Neural cell (in vitro differentiated cells): Measurements from ENCODE around the gene CCDC122. TPM values are rescaled to one million over a fixed set of nuclear protein-coding genes. Genes with fewer than 3 reads are reported as not detected.

Experiments
- H2AFZ ChIP-seq: fragments of 200-600, 300-800 bp; sonication (generic), shearing (Covaris generic); 2 replicates; pipeline ENCODE4 v1.6.0; 2014; ENCODE audit warnings: low read depth, mild to moderate bottlenecking, antibody characterized with exemption, low read length, moderate library complexity
- H3F3A ChIP-seq: fragments of 200-600 bp; shearing (Covaris generic); 2 replicates; pipeline ENCODE4 v1.6.1; 2016; ENCODE audit warnings: mild to moderate bottlenecking, moderate library complexity, mixed read lengths, antibody characterized with exemption, low read length; ENCODE audit not compliant: insufficient read depth, poor library complexity, severe bottlenecking
- H3K27ac ChIP-seq: fragments of 200-600, 300-800 bp; sonication (generic), shearing (Covaris generic); 2 replicates; pipeline ENCODE4 v1.5.1; 2014; ENCODE audit warnings: mild to moderate bottlenecking, low read length, moderate library complexity
- H3K27me3 ChIP-seq: fragments of 300-800, 200-600 bp; sonication (generic), shearing (Covaris generic); 2 replicates; pipeline ENCODE4 v1.6.0; 2014; ENCODE audit warnings: mild to moderate bottlenecking, low read depth, low read length, moderate library complexity; ENCODE audit not compliant: insufficient read depth
- H3K36me3 ChIP-seq: fragments of 300-800, 200-600 bp; sonication (generic), shearing (Covaris generic); 2 replicates; pipeline ENCODE4 v1.5.1; 2014; ENCODE audit warnings: mild to moderate bottlenecking, antibody characterized with exemption, low read length, moderate library complexity; ENCODE audit not compliant: insufficient read depth
- H3K4me2 ChIP-seq: fragments of 300-800, 200-600 bp; sonication (generic), shearing (Covaris generic); 2 replicates; pipeline ENCODE4 v1.6.0; 2014; ENCODE audit warnings: mild to moderate bottlenecking, low read length
- H3K4me3 ChIP-seq: fragments of 300-800, 200-600 bp; sonication (generic), shearing (Covaris generic); 2 replicates; pipeline ENCODE4 v1.5.1; 2014; ENCODE audit warnings: mild to moderate bottlenecking, low read length, moderate library complexity
- H3K79me2 ChIP-seq: fragments of 200-600 bp; shearing (Covaris generic); replicated peaks from 2 replicates; pipeline ENCODE4 v1.6.0; 2014; ENCODE audit warnings: mild to moderate bottlenecking, low read length, moderate library complexity; ENCODE audit not compliant: insufficient read depth
- H3K9ac ChIP-seq: fragments of 300-800, 200-600 bp; sonication (generic), shearing (Covaris generic); 2 replicates; pipeline ENCODE4 v1.6.1; 2016; ENCODE audit warnings: mild to moderate bottlenecking, low read length, mixed read lengths
- H3K9me2 ChIP-seq: fragments of 200-600 bp; shearing (Covaris generic); 2 replicates; pipeline ENCODE4 v1.6.1; 2016; ENCODE audit warnings: mild to moderate bottlenecking, low read length, mixed read lengths; ENCODE audit not compliant: insufficient read depth
- H3K9me3 ChIP-seq: fragments of 200-600, 300-800 bp; sonication (generic), shearing (Covaris generic); 2 replicates; pipeline ENCODE4 v1.6.1; 2016; ENCODE audit warnings: mild to moderate bottlenecking, mixed run types, low read length, moderate library complexity, mixed read lengths
- H4K20me1 ChIP-seq: fragments of 200-600 bp; shearing (Covaris generic); 2 replicates; pipeline ENCODE4 v1.6.1; 2016; ENCODE audit warnings: mild to moderate bottlenecking, mixed run types; ENCODE audit not compliant: insufficient read depth
- CTCF ChIP-seq: fragments of 450-650 bp; IDR thresholded peaks from 2 replicates; pipeline ENCODE4 v1.5.1; 2014; ENCODE audit warnings: antibody characterized with exemption, mild to moderate bottlenecking, moderate library complexity; ENCODE audit not compliant: poor library complexity, severe bottlenecking
- EP300 ChIP-seq: fragments of 450-650 bp; conservative IDR thresholded peaks from 2 replicates; pipeline ENCODE4 v1.6.1; 2014; ENCODE audit warnings: antibody characterized with exemption, mild to moderate bottlenecking, moderate library complexity; ENCODE audit not compliant: poor library complexity, severe bottlenecking
- EZH2 ChIP-seq: fragments of 200-600, 300-800 bp; shearing (Covaris generic), sonication (generic); IDR thresholded peaks from 2 replicates; pipeline ENCODE4 v1.6.1; 2014; ENCODE audit warnings: antibody characterized with exemption, low read length, borderline replicate concordance, mild to moderate bottlenecking; ENCODE audit not compliant: insufficient read depth, poor library complexity, severe bottlenecking
- MXI1 ChIP-seq: fragments of 450-650 bp; conservative IDR thresholded peaks from 2 replicates; pipeline ENCODE4 v1.6.1; 2014; ENCODE audit warnings: antibody characterized with exemption, mild to moderate bottlenecking; ENCODE audit not compliant: poor library complexity, severe bottlenecking
- POLR2AphosphoS5 ChIP-seq: IDR thresholded peaks from 2 replicates; pipeline ENCODE4 v1.6.1; 2012
- RAD21 ChIP-seq: fragments of 450-650 bp; conservative IDR thresholded peaks from 2 replicates; pipeline ENCODE4 v1.6.1; 2014; ENCODE audit warnings: antibody characterized with exemption, mild to moderate bottlenecking, moderate library complexity
- SMC3 ChIP-seq: fragments of 450-650 bp; conservative IDR thresholded peaks from 2 replicates; pipeline ENCODE4 v1.6.1; 2014; ENCODE audit warnings: antibody characterized with exemption, mild to moderate bottlenecking, moderate library complexity; ENCODE audit not compliant: poor library complexity
- TAF1 ChIP-seq: IDR thresholded peaks from 2 replicates; pipeline ENCODE4 v1.6.1; 2012; ENCODE audit warnings: low read depth
- polyA plus RNA-seq: library from polyadenylated mRNA; depleted of rRNA; stranded (reverse); fragments of >200 nt; gene quantifications from 2 replicates; pipeline ENCODE4 v1.2.3, GENCODE V29; 2014
- TF ChIP-seq, protein P1 (sequence below): IDR thresholded peaks from 2 replicates; pipeline ENCODE4 v1.6.1; 2012; ENCODE audit warnings: borderline replicate concordance

CCDC122 gene
- polyA plus RNA-seq, 1 donor from 2014 or later, result 0.79 TPM

DNA sequence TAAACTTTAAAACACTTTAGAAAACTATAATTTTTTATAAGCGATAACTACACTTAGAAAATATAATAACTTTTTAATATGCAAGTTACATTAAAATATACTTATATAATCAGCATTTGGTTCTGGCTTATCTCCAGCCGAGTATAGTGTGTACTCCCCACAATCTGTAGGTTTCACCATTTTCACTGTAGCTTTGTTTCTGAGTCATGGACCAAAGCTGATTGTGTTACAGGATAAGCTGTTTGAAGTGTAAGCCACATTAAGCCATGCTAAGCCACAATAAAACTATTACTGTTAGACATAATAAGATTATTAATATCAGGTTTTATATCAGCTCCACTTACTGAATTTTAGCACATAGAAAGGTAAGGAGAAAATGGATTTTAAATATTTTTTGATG, 43.8 kb downstream of the CCDC122 start:
- H3K27me3 ChIP-seq, result no peaks in the 10 kb centered on the region
- H2AFZ ChIP-seq, result no peak overlapping the region
- no peaks in the 10 kb centered on the region for H3K9me3 ChIP-seq
- H3K79me2 ChIP-seq, result no peaks in the 10 kb centered on the region
- H3K27ac ChIP-seq, result no peak overlapping the region
- H3K9me2 ChIP-seq, result no peaks in the 10 kb centered on the region
- no peak overlapping the region for H3K9ac ChIP-seq
- no peaks in the 10 kb centered on the region for H4K20me1 ChIP-seq
- TF ChIP-seq EZH2 (no peak), CTCF (no peak), MXI1 (no peak), RAD21 (no peak)
- H3K4me2 ChIP-seq, result no peak overlapping the region
- H3K36me3 ChIP-seq, result no peaks in the 10 kb centered on the region
- H3F3A ChIP-seq, result no peaks in the 10 kb centered on the region
- H3K4me3 ChIP-seq, result no peak overlapping the region

DNA sequence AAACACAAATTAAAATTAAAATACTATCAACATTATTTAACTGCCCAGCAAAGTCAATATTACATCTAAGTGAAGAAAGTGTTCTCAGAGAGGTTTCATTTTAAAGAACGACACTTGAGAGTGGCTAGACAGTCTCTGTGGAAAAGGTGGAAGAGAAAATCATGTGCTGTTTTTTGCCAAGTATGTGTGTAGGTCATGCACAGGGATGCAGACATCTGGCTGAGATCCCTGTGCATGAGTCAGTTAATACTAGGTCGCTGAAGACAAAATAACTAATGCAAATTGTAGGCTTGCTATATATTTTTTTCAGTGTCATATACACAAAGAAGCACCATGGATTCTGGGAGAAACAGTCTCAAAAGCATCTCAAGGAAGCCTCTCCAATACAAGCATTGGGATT, 48.5 kb downstream of the CCDC122 start:
- Histone ChIP-seq H3K36me3 (no peaks in the 10 kb centered on the region), H2AFZ (no peak overlapping the region), H3F3A (no peaks in the 10 kb centered on the region), H3K9ac (no peak overlapping the region), H3K4me3 (no peak overlapping the region), H3K79me2 (no peaks in the 10 kb centered on the region), H3K9me3 (no peaks in the 10 kb centered on the region), H4K20me1 (no peaks in the 10 kb centered on the region), H3K27ac (no peak overlapping the region), H3K4me2 (no peak overlapping the region), H3K27me3 (no peaks in the 10 kb centered on the region), H3K9me2 (no peaks in the 10 kb centered on the region)
- TF ChIP-seq, protein P1, sequence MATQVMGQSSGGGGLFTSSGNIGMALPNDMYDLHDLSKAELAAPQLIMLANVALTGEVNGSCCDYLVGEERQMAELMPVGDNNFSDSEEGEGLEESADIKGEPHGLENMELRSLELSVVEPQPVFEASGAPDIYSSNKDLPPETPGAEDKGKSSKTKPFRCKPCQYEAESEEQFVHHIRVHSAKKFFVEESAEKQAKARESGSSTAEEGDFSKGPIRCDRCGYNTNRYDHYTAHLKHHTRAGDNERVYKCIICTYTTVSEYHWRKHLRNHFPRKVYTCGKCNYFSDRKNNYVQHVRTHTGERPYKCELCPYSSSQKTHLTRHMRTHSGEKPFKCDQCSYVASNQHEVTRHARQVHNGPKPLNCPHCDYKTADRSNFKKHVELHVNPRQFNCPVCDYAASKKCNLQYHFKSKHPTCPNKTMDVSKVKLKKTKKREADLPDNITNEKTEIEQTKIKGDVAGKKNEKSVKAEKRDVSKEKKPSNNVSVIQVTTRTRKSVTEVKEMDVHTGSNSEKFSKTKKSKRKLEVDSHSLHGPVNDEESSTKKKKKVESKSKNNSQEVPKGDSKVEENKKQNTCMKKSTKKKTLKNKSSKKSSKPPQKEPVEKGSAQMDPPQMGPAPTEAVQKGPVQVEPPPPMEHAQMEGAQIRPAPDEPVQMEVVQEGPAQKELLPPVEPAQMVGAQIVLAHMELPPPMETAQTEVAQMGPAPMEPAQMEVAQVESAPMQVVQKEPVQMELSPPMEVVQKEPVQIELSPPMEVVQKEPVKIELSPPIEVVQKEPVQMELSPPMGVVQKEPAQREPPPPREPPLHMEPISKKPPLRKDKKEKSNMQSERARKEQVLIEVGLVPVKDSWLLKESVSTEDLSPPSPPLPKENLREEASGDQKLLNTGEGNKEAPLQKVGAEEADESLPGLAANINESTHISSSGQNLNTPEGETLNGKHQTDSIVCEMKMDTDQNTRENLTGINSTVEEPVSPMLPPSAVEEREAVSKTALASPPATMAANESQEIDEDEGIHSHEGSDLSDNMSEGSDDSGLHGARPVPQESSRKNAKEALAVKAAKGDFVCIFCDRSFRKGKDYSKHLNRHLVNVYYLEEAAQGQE, result no peak
- TF ChIP-seq TAF1 (no peak), CTCF (no peak), POLR2AphosphoS5 (no peak), EP300 (no peak), RAD21 (no peak), EZH2 (no peak), SMC3 (no peak), MXI1 (no peak)
